ENCODE measurements around the gene SNRNP35.

The SNRNP35 gene

GRCh38 chr12:123494124-123494851 is 36.3 kb downstream of the SNRNP35 start:
- TF ChIP-seq CTCF (IDR thresholded peaks at IDR 0.05; ENCODE audit: insufficient read depth, low read depth, low read length, missing control alignments) = no peak
- DNase-seq (ENCODE audit: low read depth) = no peak
- no peak overlapping the region for H3K4me3 ChIP-seq (ENCODE audit: low read length)

GRCh38 chr12:123497065-123497464 is 39.1 kb downstream of the SNRNP35 start:
- no peak for TF ChIP-seq CTCF (IDR thresholded peaks at IDR 0.05; ENCODE audit: insufficient read depth, low read depth, low read length, missing control alignments)
- no peak for DNase-seq (ENCODE audit: low read depth)

DNA sequence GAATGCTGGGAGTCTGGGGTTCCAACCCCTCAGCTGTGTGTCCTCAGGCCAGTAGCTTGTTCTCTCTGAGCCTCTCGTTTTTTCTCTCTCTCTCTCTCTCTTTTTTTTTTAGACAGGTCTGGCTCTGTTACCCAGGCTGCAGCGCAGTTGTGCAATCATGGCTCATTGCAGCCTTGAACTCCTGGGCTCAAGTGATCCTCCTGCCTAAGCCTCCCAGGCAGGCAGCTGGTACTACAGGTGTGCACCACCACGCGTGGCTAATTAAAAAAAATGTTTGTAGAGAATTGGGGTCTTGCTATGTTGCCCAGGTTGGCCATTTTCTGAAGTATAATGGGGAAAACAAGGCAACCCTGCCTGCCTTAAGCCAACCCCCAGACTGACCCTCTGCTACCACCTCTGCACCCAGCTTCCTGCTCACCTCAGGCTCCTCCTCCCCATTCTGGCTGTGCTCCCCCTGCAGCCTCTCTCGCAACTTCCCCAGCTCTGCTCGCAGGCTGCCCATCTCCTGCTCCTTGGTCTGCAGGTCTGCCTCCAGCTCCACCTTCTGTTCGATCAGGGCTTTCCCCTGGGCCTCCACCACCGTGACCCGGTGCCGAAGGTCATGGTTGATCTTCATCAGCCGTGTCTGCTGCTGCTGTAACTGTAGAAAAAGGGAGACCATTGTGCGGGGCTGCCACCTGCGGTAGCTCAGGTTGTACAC is 40.3 kb downstream of the SNRNP35 start:
- TF ChIP-seq CTCF (IDR thresholded peaks at IDR 0.05; ENCODE audit: insufficient read depth, low read depth, low read length, missing control alignments) = no peak
- H3K4me3 ChIP-seq (ENCODE audit: low read length) = no peak overlapping the region
- DNase-seq (ENCODE audit: low read depth) = no peak

More at GRCh38 chr12:123497065-123497464, 39.1 kb downstream of the SNRNP35 start:
- H3K4me3 ChIP-seq (ENCODE audit: low read length) = no peak overlapping the region

DNA sequence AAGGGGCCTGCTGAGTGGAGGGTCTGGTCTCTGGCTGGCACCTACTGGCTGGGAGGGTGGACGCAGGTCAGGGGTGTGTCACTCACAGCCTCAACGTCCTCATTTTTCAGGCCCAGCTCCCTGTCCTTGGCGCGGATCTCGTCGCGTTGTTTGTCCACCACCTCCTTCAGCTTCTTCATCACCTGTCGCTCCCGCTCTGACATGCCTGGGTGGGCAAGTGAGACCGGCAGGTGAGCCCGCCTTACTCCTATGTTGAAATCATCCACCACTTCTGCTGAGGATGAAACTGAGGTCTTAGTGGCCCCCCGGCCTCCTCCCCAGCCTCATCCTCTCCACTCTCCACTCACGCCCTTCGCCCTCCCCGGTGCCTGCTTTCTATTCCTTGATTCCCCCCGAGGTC is 41.4 kb downstream of the SNRNP35 start:
- TF ChIP-seq CTCF (IDR thresholded peaks at IDR 0.05; ENCODE audit: insufficient read depth, low read depth, low read length, missing control alignments) = no peak
- no peak overlapping the region for H3K4me3 ChIP-seq (ENCODE audit: low read length)
- no peak for DNase-seq (ENCODE audit: low read depth)

- no peak for DNase-seq (ENCODE audit: low read depth)
- TF ChIP-seq CTCF (IDR thresholded peaks at IDR 0.05; ENCODE audit: insufficient read depth, low read depth, low read length, missing control alignments) = no peak
These were observed 44.3 kb downstream of the SNRNP35 start for GRCh38 chr12:123502163-123502704.

GRCh38 chr12:123506059-123506842 is 48.3 kb downstream of the SNRNP35 start:
- no peak for TF ChIP-seq CTCF (IDR thresholded peaks at IDR 0.05; ENCODE audit: insufficient read depth, low read depth, low read length, missing control alignments)
- H3K4me3 ChIP-seq (ENCODE audit: low read length) = no peak overlapping the region
- DNase-seq (ENCODE audit: low read depth) = no peak

More at GRCh38 chr12:123502163-123502704, 44.3 kb downstream of the SNRNP35 start:
- no peak overlapping the region for H3K4me3 ChIP-seq (ENCODE audit: low read length)

Data from epithelial cell of esophagus (primary cell).